ENCODE measurements around the gene EEFSEC. TPM values are rescaled to one million over a fixed set of nuclear protein-coding genes. Genes with fewer than 3 reads are reported as not detected.

EEFSEC gene
- total and polyA plus RNA-seq, 2 of the 4 experiments (the other 2 are of a cell fraction): 4.5 to 9.3 TPM

DNA sequence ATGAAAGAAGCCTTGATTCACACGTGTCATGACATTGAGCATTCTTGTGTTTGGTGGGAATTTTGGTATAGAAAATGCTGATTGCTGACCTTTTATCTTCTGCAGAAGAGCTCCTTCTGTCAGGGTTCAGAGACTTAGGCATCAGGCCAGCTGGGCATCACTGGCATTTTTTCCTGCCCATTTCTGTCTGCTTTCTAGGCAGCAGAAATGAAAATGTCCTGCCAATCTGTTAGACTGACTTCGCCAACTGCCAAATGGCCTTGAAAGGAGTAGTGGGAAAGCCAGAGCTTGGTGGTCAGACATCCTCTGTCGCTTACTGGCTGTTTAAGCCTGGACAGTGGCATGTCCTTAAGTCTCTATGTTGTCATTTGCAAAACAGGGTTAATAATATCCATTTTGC lies 57.4 kb downstream of the EEFSEC start:
- ChIA-PET POLR2A (ENCODE audit: unreplicated experiment) (no interaction called here), CTCF (no interaction called here)
- Histone ChIP-seq H4K8ac (ENCODE audit: low read depth in 2 of 2, low read length in 2 of 2) (no peak overlapping the region), H2AK5ac (ENCODE audit: low read depth, low read length) (no peak overlapping the region), H4K5ac (ENCODE audit: low read depth, low read length) (no peak overlapping the region), H4K91ac (ENCODE audit: insufficient read depth, low read depth, low read length) (no peak overlapping the region), H3K79me1 (ENCODE audit: low read depth in 1 of 2, low read length in 2 of 2) (peaks cover 4 to 11% of the 10 kb centered on the region in 2 experiments; a peak in 1 of 4 replicates), H3K18ac (ENCODE audit: low read depth, low read length) (no peak overlapping the region), H3K56ac (ENCODE audit: extremely low read depth, insufficient read depth, low read length) (no peak overlapping the region), H3K14ac (replicated peaks; ENCODE audit: low read depth, low read length) (no peak overlapping the region), H3K4me1 (ENCODE audit: control insufficient read depth, insufficient read depth, low read length) (peaks cover 4% of the 10 kb centered on the region; the same call in 1 of the 2 replicates), H3K4me2 (ENCODE audit: low read depth, low read length) (no peak overlapping the region), H3K23ac (ENCODE audit: low read depth, low read length) (no peak overlapping the region; the same call in 1 of the 2 replicates), H3K4ac (ENCODE audit: low read depth, low read length) (no peak overlapping the region), H3K4me3 (ENCODE audit: insufficient read depth, low read depth, low read length) (no peak overlapping the region), H3K27me3 (ENCODE audit: control insufficient read depth, insufficient read depth, low read length) (no peaks in the 10 kb centered on the region; the same call in 1 of the 2 replicates), H2BK5ac (ENCODE audit: low read depth, low read length, poor library complexity, severe bottlenecking) (no peak overlapping the region), H4K20me1 (ENCODE audit: insufficient read depth, low read length) (no peaks in the 10 kb centered on the region), H3K9ac (ENCODE audit: low read depth, low read length) (no peak overlapping the region), H2BK20ac (ENCODE audit: low read depth, low read length) (no peak overlapping the region), H2AK9ac (replicated peaks; ENCODE audit: low read depth, low read length, poor library complexity) (no peak overlapping the region), H3K9me3 (ENCODE audit: control insufficient read depth, insufficient read depth, low read length) (no peaks in the 10 kb centered on the region), H3K27ac (ENCODE audit: insufficient read depth, low read length) (no peak overlapping the region), H3K9me1 (ENCODE audit: insufficient read depth, low read length) (peaks cover 4% of the 10 kb centered on the region; the same call in 1 of the 2 replicates), H3K36me3 (ENCODE audit: control insufficient read depth, insufficient read depth, low read length) (no peaks in the 10 kb centered on the region), H2BK15ac (ENCODE audit: low read depth, low read length) (no peak overlapping the region), H2AFZ (replicated peaks; ENCODE audit: low read length, poor library complexity) (no peak overlapping the region), H2BK120ac (ENCODE audit: low read depth, low read length) (no peak overlapping the region)
- ATAC-seq (ENCODE audit: low read depth) (no peak), DNase-seq (no peak)
- BruUV-seq (replicated peaks): no TSS peak
- no peak for TF ChIP-seq RFX5 (IDR thresholded peaks at IDR 0.05; ENCODE audit: low read depth, low read length)
- no peak for TF ChIP-seq MXI1 (IDR thresholded peaks at IDR 0.05; ENCODE audit: borderline replicate concordance, low read depth, low read length)
- TF ChIP-seq, protein P1, sequence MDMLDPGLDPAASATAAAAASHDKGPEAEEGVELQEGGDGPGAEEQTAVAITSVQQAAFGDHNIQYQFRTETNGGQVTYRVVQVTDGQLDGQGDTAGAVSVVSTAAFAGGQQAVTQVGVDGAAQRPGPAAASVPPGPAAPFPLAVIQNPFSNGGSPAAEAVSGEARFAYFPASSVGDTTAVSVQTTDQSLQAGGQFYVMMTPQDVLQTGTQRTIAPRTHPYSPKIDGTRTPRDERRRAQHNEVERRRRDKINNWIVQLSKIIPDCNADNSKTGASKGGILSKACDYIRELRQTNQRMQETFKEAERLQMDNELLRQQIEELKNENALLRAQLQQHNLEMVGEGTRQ (IDR thresholded peaks at IDR 0.05; ENCODE audit: low read depth, low read length): no peak
- no peak for TF ChIP-seq CEBPB (IDR thresholded peaks at IDR 0.05; ENCODE audit: low read depth, low read length)
- TF ChIP-seq FOS (IDR thresholded peaks at IDR 0.05; ENCODE audit: low read depth, low read length): no peak
- TF ChIP-seq, protein P2, sequence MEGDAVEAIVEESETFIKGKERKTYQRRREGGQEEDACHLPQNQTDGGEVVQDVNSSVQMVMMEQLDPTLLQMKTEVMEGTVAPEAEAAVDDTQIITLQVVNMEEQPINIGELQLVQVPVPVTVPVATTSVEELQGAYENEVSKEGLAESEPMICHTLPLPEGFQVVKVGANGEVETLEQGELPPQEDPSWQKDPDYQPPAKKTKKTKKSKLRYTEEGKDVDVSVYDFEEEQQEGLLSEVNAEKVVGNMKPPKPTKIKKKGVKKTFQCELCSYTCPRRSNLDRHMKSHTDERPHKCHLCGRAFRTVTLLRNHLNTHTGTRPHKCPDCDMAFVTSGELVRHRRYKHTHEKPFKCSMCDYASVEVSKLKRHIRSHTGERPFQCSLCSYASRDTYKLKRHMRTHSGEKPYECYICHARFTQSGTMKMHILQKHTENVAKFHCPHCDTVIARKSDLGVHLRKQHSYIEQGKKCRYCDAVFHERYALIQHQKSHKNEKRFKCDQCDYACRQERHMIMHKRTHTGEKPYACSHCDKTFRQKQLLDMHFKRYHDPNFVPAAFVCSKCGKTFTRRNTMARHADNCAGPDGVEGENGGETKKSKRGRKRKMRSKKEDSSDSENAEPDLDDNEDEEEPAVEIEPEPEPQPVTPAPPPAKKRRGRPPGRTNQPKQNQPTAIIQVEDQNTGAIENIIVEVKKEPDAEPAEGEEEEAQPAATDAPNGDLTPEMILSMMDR (conservative IDR thresholded peaks at IDR 0.05; ENCODE audit: low read depth, low read length): no peak
- TF ChIP-seq BHLHE40 (IDR thresholded peaks at IDR 0.05; ENCODE audit: low read depth, low read length): no peak
- no peak for TF ChIP-seq MAZ (IDR thresholded peaks at IDR 0.05; ENCODE audit: borderline replicate concordance, low read depth, low read length)
- no peak for TF ChIP-seq POLR2A (IDR thresholded peaks at IDR 0.05; ENCODE audit: low read depth, low read length)
- no peak for TF ChIP-seq RCOR1 (IDR thresholded peaks at IDR 0.05; ENCODE audit: insufficient replicate concordance, low read length)
- no peak for TF ChIP-seq CHD1 (IDR thresholded peaks at IDR 0.05; ENCODE audit: low read depth, low read length)
- no peak for TF ChIP-seq SMC3 (IDR thresholded peaks at IDR 0.05; ENCODE audit: low read depth, low read length)
- no peak for TF ChIP-seq MAFK (IDR thresholded peaks at IDR 0.05; ENCODE audit: low read depth, low read length)
- TF ChIP-seq, protein P3, sequence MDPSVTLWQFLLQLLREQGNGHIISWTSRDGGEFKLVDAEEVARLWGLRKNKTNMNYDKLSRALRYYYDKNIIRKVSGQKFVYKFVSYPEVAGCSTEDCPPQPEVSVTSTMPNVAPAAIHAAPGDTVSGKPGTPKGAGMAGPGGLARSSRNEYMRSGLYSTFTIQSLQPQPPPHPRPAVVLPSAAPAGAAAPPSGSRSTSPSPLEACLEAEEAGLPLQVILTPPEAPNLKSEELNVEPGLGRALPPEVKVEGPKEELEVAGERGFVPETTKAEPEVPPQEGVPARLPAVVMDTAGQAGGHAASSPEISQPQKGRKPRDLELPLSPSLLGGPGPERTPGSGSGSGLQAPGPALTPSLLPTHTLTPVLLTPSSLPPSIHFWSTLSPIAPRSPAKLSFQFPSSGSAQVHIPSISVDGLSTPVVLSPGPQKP (IDR thresholded peaks at IDR 0.05; ENCODE audit: borderline replicate concordance, low read depth, low read length): no peak
- TF ChIP-seq RAD21 (IDR thresholded peaks at IDR 0.05; ENCODE audit: low read length): no peak
- TF ChIP-seq NFE2L2 (IDR thresholded peaks at IDR 0.05; ENCODE audit: low read depth, low read length): no peak
- dilution Hi-C loops (cut with HindIII; ENCODE audit: low sequenced_read_pairs, unreplicated experiment) (no loop called here), intact Hi-C loops (cut with micrococcal nuclease) (no loop called here), in situ Hi-C loops (cut with MboI; ENCODE audit: low sequenced_read_pairs) (no loop called here)
- 100% methylated on average over 1 of the region's 3 CpGs; no CpG with 5 or more reads in 1 of the 2 experiments for WGBS, 2 experiments (ENCODE audit: extremely low coverage in 2 of 2, insufficient read length in 1 of 2)
